GM23248 (cell line): ENCODE data around the gene MET. TPM values are rescaled to one million over a fixed set of nuclear protein-coding genes. Genes with fewer than 3 reads are reported as not detected.
"Not testable (repeated sequence)": the region's sequence is repeated elsewhere in the genome, so short reads cannot be mapped to it uniquely, and the experiment has no call there.

Experiments
- DNase-seq: peaks from one replicate; pipeline ENCODE4 v3.0.0-alpha.2; 2015
- H2AFZ ChIP-seq: fragments of 200-600 bp; sonication (generic); 2 replicates; pipeline ENCODE4 v1.6.1; 2016; ENCODE audit warnings: antibody characterized with exemption
- H3F3A ChIP-seq: fragments of 200-600 bp; sonication (generic); 2 replicates; pipeline ENCODE4 v1.6.1; 2016; ENCODE audit warnings: mild to moderate bottlenecking, antibody characterized with exemption, mixed run types; ENCODE audit not compliant: insufficient read depth
- H3K27ac ChIP-seq: fragments of 200-600 bp; sonication (generic); 2 replicates; pipeline ENCODE4 v1.5.1; 2016; ENCODE audit warnings: mild to moderate bottlenecking
- H3K27me3 ChIP-seq: fragments of 200-600 bp; sonication (generic); replicated peaks from 2 replicates; pipeline ENCODE4 v1.6.1; 2016; ENCODE audit warnings: mild to moderate bottlenecking; ENCODE audit not compliant: insufficient read depth
- H3K36me3 ChIP-seq: fragments of 200-600 bp; sonication (generic); 2 replicates; pipeline ENCODE4 v1.6.1; 2016; ENCODE audit warnings: low read depth, mild to moderate bottlenecking
- H3K4me1 ChIP-seq: fragments of 200-600 bp; sonication (generic); 2 replicates; pipeline ENCODE4 v1.6.1; 2016; ENCODE audit warnings: mild to moderate bottlenecking; ENCODE audit not compliant: insufficient read depth
- H3K4me2 ChIP-seq: fragments of 200-600 bp; sonication (generic); one replicate; pipeline ENCODE4 v1.6.1; 2016; ENCODE audit warnings: mild to moderate bottlenecking; ENCODE audit not compliant: unreplicated experiment
- H3K4me3 ChIP-seq: fragments of 200-600 bp; sonication (generic); 2 replicates; pipeline ENCODE4 v1.5.1; 2016; ENCODE audit warnings: mild to moderate bottlenecking
- H3K79me2 ChIP-seq: fragments of 200-600 bp; sonication (generic); 2 replicates; pipeline ENCODE4 v1.6.1; 2016; ENCODE audit warnings: mild to moderate bottlenecking; ENCODE audit not compliant: insufficient read depth
- H3K9ac ChIP-seq: fragments of 200-600 bp; sonication (generic); 2 replicates; pipeline ENCODE4 v1.6.1; 2016; ENCODE audit warnings: mild to moderate bottlenecking
- H3K9me2 ChIP-seq: fragments of 200-600 bp; sonication (generic); 2 replicates; pipeline ENCODE4 v1.6.1; 2016; ENCODE audit warnings: mixed run types, mild to moderate bottlenecking, moderate library complexity; ENCODE audit not compliant: insufficient read depth
- H3K9me3 ChIP-seq: fragments of 200-600 bp; sonication (generic); one replicate; pipeline ENCODE4 v1.6.1; 2017; ENCODE audit warnings: low read depth
- H4K20me1 ChIP-seq: fragments of 200-600 bp; sonication (generic); 2 replicates; pipeline ENCODE4 v1.6.0; 2016; ENCODE audit not compliant: insufficient read depth
- EZH2 ChIP-seq: fragments of 200-600 bp; sonication (generic); IDR thresholded peaks from 2 replicates; pipeline ENCODE4 v1.6.1; 2018; ENCODE audit warnings: antibody characterized with exemption, mild to moderate bottlenecking; ENCODE audit not compliant: insufficient read depth, poor library complexity, severe bottlenecking
- EZH2phosphoT487 ChIP-seq: fragments of 200-600 bp; sonication (generic); IDR thresholded peaks from 2 replicates; pipeline ENCODE4 v1.6.1; 2018; ENCODE audit warnings: antibody characterized with exemption, moderate library complexity, mild to moderate bottlenecking, low read depth; ENCODE audit not compliant: insufficient read depth
- WGBS, 2 experiments: methylation state at CpG; one replicate each; pipeline ENCODE4 v1.1.6; 2015 to 2017; ENCODE audit warnings: low lambda C conversion rate in 2 of 2, low coverage in 1 of 2; ENCODE audit errors: missing lambda C conversion rate in 2 of 2; 5-methylcytosine and 5-hydroxymethylcytosine counted together
- in situ Hi-C: fragments of 300-500 bp; cut with MboI; formaldehyde crosslinking; loops from 2 replicates; pipeline ENCODE4 v1.15.0; 2020
- polyA plus RNA-seq: library from polyadenylated mRNA; unstranded; fragments of >200 nt; fragmentation: Nextera tagmentation; extraction: Ambion mirVana; gene quantifications from 2 replicates; pipeline ENCODE4 v1.2.1, GENCODE V29; 2016
- total RNA-seq: library from RNA; depleted of rRNA; stranded (reverse); fragments of >200 nt; shearing (Covaris generic); gene quantifications from 2 replicates; pipeline ENCODE4 v1.2.3, GENCODE V29; 2014

MET gene
- total and polyA plus RNA-seq, 2 experiments from 2014 or later = 25.3 to 62.3 TPM

DNA sequence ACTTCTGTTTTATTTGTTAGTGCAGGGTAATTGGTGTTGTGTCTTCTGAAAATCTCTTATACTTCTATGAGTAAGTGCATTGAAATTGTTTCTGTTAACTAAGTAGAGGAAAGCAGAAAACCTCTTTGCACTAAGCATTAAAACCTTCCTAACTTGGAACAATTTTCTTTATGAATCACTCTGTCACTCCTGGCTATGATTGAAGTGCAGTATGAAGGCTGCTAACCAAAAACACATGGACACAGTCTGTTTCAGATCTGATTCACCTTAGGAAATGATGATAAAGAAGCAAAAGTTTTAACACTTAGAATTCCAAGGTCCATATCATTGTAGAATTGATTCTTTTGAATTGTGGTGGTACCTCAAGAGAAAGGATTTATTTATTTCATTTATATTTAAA, 41.9 kb downstream of the MET start:
- Histone ChIP-seq H3K4me3 (no peak overlapping the region), H3K4me1 (peaks cover 49% of the 10 kb centered on the region), H3K36me3 (no peaks in the 10 kb centered on the region), H3K4me2 (peak overlapping the region; percentile 51), H3K9ac (no peak overlapping the region), H4K20me1 (no peaks in the 10 kb centered on the region), H3K9me2 (no peaks in the 10 kb centered on the region), H3K27me3 (no peaks in the 10 kb centered on the region), H3K27ac (peak overlapping the region; percentile 87), H3K9me3 (no peaks in the 10 kb centered on the region), H2AFZ (no peak overlapping the region), H3F3A (peaks cover 42% of the 10 kb centered on the region), H3K79me2 (peaks cover 63% of the 10 kb centered on the region)
- peak; percentile 78 for DNase-seq
- TF ChIP-seq EZH2phosphoT487 (no peak), EZH2 (no peak)
- in situ Hi-C loops = no loop called here

DNA sequence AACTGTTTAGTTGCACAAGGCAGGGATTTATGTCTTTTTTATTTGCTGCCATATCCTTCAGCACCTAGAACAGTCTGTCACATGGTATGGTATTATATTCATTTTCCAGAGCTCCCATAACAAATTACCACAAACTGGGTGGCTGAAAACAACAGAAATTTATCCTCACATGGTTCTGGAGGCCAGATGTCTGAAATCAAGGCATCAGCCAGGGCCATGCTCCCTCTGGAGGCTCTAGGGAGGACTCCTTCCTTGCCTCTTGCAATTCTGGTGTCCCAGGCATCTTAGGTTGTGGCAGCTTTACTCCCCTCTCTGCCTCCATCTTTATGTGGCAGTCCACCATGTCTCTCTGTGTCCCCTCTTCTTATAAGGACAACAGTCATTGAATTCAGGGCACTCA, 43.1 kb downstream of the MET start:
- no peak for TF ChIP-seq EZH2phosphoT487
- no peak for TF ChIP-seq EZH2
- H3F3A ChIP-seq = peaks cover 42% of the 10 kb centered on the region
- no peak overlapping the region for H3K4me2 ChIP-seq
- peak overlapping the region; percentile 87; the same call in 1 of the 2 replicates for H3K27ac ChIP-seq
- no peaks in the 10 kb centered on the region for H4K20me1 ChIP-seq
- H3K9ac ChIP-seq = no peak overlapping the region
- H3K9me2 ChIP-seq = no peaks in the 10 kb centered on the region
- no peak overlapping the region for H3K4me3 ChIP-seq
- in situ Hi-C loops = no loop called here
- peaks cover 45% of the 10 kb centered on the region for H3K4me1 ChIP-seq
- peak; percentile 43 for DNase-seq
- H3K36me3 ChIP-seq = no peaks in the 10 kb centered on the region
- peaks cover 51% of the 10 kb centered on the region for H3K79me2 ChIP-seq
- no peak overlapping the region for H2AFZ ChIP-seq
- H3K27me3 ChIP-seq = no peaks in the 10 kb centered on the region
- no peaks in the 10 kb centered on the region for H3K9me3 ChIP-seq

DNA sequence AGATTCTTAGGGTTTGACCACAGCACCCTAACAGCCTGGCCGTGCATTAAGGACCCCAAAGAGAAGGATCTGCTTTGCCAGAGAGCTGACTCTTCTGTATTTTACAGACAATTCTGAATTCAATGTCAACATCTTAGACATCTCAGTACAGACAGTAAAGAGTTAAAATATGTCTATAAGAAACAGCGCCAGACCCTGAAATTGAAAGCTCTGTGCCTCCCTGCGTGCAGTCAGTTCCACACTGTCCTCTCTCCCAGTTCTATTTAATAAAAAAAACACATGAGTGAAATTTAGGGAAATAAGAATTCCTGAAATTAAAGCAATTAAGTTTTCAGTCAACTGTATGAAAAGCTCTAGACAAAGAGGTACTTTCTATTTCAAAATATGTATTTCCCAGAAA, 45.1 kb downstream of the MET start:
- Histone ChIP-seq H4K20me1 (no peaks in the 10 kb centered on the region), H3K4me3 (peak overlapping the region; percentile 52), H3K4me1 (peaks cover 45% of the 10 kb centered on the region), H3K9me2 (no peaks in the 10 kb centered on the region), H3K9ac (peak overlapping the region; percentile 69), H3K36me3 (no peaks in the 10 kb centered on the region), H3K79me2 (peaks cover 31% of the 10 kb centered on the region), H3K9me3 (no peaks in the 10 kb centered on the region), H3K27ac (peak overlapping the region; percentile 87), H3F3A (peaks cover 42% of the 10 kb centered on the region), H3K4me2 (peak overlapping the region; percentile 76), H2AFZ (peak overlapping the region; percentile 28), H3K27me3 (no peaks in the 10 kb centered on the region)
- TF ChIP-seq EZH2phosphoT487 (no peak), EZH2 (no peak)
- 4 to 6% methylated on average over 3 of the region's 3 CpGs for WGBS, 2 experiments
- in situ Hi-C loops = no loop called here
- DNase-seq = peak; percentile 40

DNA sequence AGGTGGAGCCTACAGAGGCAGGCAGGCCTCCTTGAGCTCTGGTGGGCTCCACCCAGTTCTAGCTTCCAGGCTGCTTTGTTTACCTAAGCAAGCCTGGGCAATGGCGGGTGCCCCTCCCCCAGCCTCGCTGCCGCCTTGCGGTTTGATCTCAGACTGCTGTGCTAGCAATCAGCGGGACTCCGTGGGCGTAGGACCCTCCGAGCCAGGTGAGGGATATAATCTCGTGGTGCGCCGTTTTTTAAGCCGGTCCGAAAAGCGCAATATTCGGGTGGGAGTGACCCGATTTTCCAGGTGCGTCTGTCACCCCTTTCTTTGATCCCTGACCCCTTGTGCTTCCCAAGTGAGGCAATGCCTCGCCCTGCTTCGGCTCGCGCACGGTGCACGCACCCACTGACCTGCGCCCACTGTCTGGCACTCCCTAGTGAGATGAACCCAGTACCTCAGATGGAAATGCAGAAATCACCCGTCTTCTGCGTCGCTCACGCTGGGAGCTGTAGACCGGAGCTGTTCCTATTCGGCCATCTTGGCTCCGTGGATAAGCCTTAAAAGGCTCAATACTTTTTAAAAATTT, 52.0 kb downstream of the MET start:
- not testable (repeated sequence) for H2AFZ ChIP-seq

DNA sequence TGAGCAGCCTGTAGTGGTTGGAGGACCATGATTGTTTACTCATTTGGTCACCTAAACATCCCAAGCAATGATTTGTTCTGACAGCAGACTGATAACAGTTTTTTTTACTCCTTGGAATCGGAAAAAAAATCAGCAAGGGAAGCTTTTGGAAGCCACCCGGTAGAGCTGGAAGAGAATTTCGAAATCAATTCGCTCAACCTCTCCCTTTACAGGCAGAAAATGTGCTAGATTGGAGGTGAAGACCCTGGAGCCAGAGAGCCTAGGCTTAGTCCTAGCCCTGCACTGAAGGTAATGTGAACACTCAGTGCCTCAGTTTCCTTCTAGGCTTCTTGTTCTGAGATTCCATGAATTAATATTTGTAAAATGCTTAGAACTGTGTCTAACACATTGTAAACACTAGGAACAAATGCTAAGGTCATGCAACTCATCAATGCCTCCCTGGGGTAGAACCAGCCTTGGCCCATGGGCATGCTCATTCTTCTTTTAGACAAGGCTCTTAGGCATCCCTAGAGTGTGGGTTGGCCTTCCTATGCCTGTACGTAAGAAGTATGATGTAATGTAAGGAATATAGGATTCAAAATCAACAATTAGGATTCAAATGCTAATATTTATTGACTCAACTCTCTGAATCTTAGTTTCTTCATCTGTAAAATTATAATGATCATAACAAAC, 52.7 kb downstream of the MET start:
- Histone ChIP-seq H3K4me3 (no peak overlapping the region), H3K36me3 (no peaks in the 10 kb centered on the region), H3K27me3 (no peaks in the 10 kb centered on the region), H4K20me1 (no peaks in the 10 kb centered on the region), H3K79me2 (peaks cover 17% of the 10 kb centered on the region), H3K4me1 (peaks cover 12% of the 10 kb centered on the region), H3K27ac (no peak overlapping the region), H3K9me3 (no peaks in the 10 kb centered on the region), H3K4me2 (no peak overlapping the region), H3F3A (0 out of 2 replicates have a peak, but pooled peaks cover 8% of the 10 kb centered on the region), H3K9me2 (no peaks in the 10 kb centered on the region), H3K9ac (no peak overlapping the region), H2AFZ (no peak overlapping the region)
- WGBS, 2 experiments = 84 to 92% methylated on average over 5 of the region's 5 CpGs
- DNase-seq = no peak
- in situ Hi-C loops = no loop called here
- no peak for TF ChIP-seq EZH2
- no peak for TF ChIP-seq EZH2phosphoT487

More for the DNA sequence above, 52.0 kb downstream of the MET start:
- H3F3A ChIP-seq, in situ Hi-C loops, H3K4me3 ChIP-seq, H3K27ac ChIP-seq, H3K9ac ChIP-seq, H3K27me3 ChIP-seq, H3K9me2 ChIP-seq, DNase-seq, H4K20me1 ChIP-seq, H3K36me3 ChIP-seq, H3K9me3 ChIP-seq, H3K4me2 ChIP-seq: not testable (repeated sequence)
- 95 to 96% methylated on average over 21 to 31 of the region's 31 CpGs for WGBS, 2 experiments
- H3K4me1 ChIP-seq = peaks cover 12% of the 10 kb centered on the region
- H3K79me2 ChIP-seq = peaks cover 15% of the 10 kb centered on the region; the same call in 1 of the 2 replicates
